Parathyroid adenoma (tissue), 2 donors: ENCODE measurements around the gene OR52R1.

Experiments used
- H2AFZ ChIP-seq: fragments of 300-600 bp; sonication (generic); one replicate; pipeline ENCODE4 v1.7.0; 2017; ENCODE audit warnings: antibody characterized with exemption, mild to moderate bottlenecking
- H3K27ac ChIP-seq: fragments of 300-600 bp; sonication (generic); one replicate; pipeline ENCODE4 v1.7.0; 2017
- H3K27me3 ChIP-seq: fragments of 300-600 bp; sonication (generic); one replicate; pipeline ENCODE4 v1.7.0; 2017; ENCODE audit warnings: low read length; ENCODE audit not compliant: control insufficient read depth, insufficient read depth
- H3K36me3 ChIP-seq: fragments of 300-600 bp; sonication (generic); one replicate; pipeline ENCODE4 v1.7.0; 2017; ENCODE audit warnings: low read length; ENCODE audit not compliant: control insufficient read depth, insufficient read depth
- H3K4me1 ChIP-seq: fragments of 300-600 bp; sonication (generic); one replicate; pipeline ENCODE4 v1.7.0; 2017; ENCODE audit warnings: control low read depth
- H3K4me2 ChIP-seq: fragments of 300-600 bp; sonication (generic); one replicate; pipeline ENCODE4 v1.7.0; 2017; ENCODE audit warnings: low read length
- H3K4me3 ChIP-seq: fragments of 300-600 bp; sonication (generic); one replicate; pipeline ENCODE4 v1.7.0; 2017; ENCODE audit warnings: low read depth, low read length
- H3K79me2 ChIP-seq: fragments of 300-600 bp; sonication (generic); one replicate; pipeline ENCODE4 v1.7.0; 2017; ENCODE audit warnings: control low read depth
- H3K9ac ChIP-seq: fragments of 300-600 bp; sonication (generic); one replicate; pipeline ENCODE4 v1.7.0; 2017; ENCODE audit warnings: mild to moderate bottlenecking
- H3K9me3 ChIP-seq: fragments of 300-600 bp; sonication (generic); one replicate; pipeline ENCODE4 v1.7.0; 2017; ENCODE audit warnings: low read length; ENCODE audit not compliant: control insufficient read depth
- CTCF ChIP-seq: fragments of 300-600 bp; sonication (generic); IDR thresholded peaks from one replicate; pipeline ENCODE4 v1.7.0; 2017; ENCODE audit warnings: antibody characterized with exemption, mild to moderate bottlenecking
- donor health status: primary hyperparathyroidism.

The OR52R1 gene

GRCh38 chr11:4830909-4831308, 26.7 kb upstream of the OR52R1 start:
- H3K9ac ChIP-seq = no peak overlapping the region
- no peak for TF ChIP-seq CTCF
- no peaks in the 10 kb centered on the region for H3K79me2 ChIP-seq
- H3K4me1 ChIP-seq = no peaks in the 10 kb centered on the region
- H3K4me2 ChIP-seq = no peak overlapping the region
- no peaks in the 10 kb centered on the region for H3K27me3 ChIP-seq
- H2AFZ ChIP-seq = no peak overlapping the region
- no peak overlapping the region for H3K27ac ChIP-seq
- H3K36me3 ChIP-seq = no peaks in the 10 kb centered on the region
- H3K4me3 ChIP-seq = no peak overlapping the region
- no peaks in the 10 kb centered on the region for H3K9me3 ChIP-seq

GRCh38 chr11:4830346-4830745, 26.2 kb upstream of the OR52R1 start:
- H3K79me2 ChIP-seq = no peaks in the 10 kb centered on the region
- H2AFZ ChIP-seq = no peak overlapping the region
- no peak overlapping the region for H3K4me3 ChIP-seq
- no peak overlapping the region for H3K4me2 ChIP-seq
- no peaks in the 10 kb centered on the region for H3K4me1 ChIP-seq
- H3K36me3 ChIP-seq = no peaks in the 10 kb centered on the region
- TF ChIP-seq CTCF = no peak
- H3K9me3 ChIP-seq = no peaks in the 10 kb centered on the region
- no peak overlapping the region for H3K9ac ChIP-seq
- H3K27ac ChIP-seq = no peak overlapping the region
- no peaks in the 10 kb centered on the region for H3K27me3 ChIP-seq

- Histone ChIP-seq H3K27me3 (no peaks in the 10 kb centered on the region), H3K79me2 (no peaks in the 10 kb centered on the region), H3K9ac (no peak overlapping the region), H3K27ac (no peak overlapping the region), H3K9me3 (no peaks in the 10 kb centered on the region), H2AFZ (no peak overlapping the region), H3K4me2 (no peak overlapping the region), H3K36me3 (no peaks in the 10 kb centered on the region), H3K4me1 (no peaks in the 10 kb centered on the region), H3K4me3 (no peak overlapping the region)
- no peak for TF ChIP-seq CTCF
These were observed 22.2 kb upstream of the OR52R1 start for GRCh38 chr11:4826425-4826824.

GRCh38 chr11:4825132-4825531, 21.0 kb upstream of the OR52R1 start:
- Histone ChIP-seq H3K27me3 (no peaks in the 10 kb centered on the region), H3K4me1 (no peaks in the 10 kb centered on the region), H3K36me3 (no peaks in the 10 kb centered on the region), H2AFZ (no peak overlapping the region), H3K9ac (no peak overlapping the region), H3K27ac (no peak overlapping the region), H3K9me3 (no peaks in the 10 kb centered on the region), H3K4me3 (no peak overlapping the region), H3K79me2 (no peaks in the 10 kb centered on the region), H3K4me2 (no peak overlapping the region)
- no peak for TF ChIP-seq CTCF

GRCh38 chr11:4821021-4821420, 16.8 kb upstream of the OR52R1 start, which contains the start of gene OR51F2:
Gene OR51F2, plus strand, starts transcription at chr11:4821321. Its CDS starts 101 bp downstream, at chr11:4821422.
- Histone ChIP-seq H3K4me2 (no peak within 1 kb of the TSS), H3K4me3 (no peak within 1 kb of the TSS), H3K4me1 (no peaks in the 10 kb centered on the region), H2AFZ (no peak within 1 kb of the TSS), H3K9ac (no peak within 1 kb of the TSS), H3K27me3 (no peaks in the 10 kb centered on the region), H3K9me3 (no peaks in the 10 kb centered on the region), H3K27ac (no peak within 1 kb of the TSS), H3K36me3 (no peaks in the 10 kb centered on the region), H3K79me2 (no peaks in the 10 kb centered on the region)
- TF ChIP-seq CTCF = no peak
